Endodermal cell (in vitro differentiated cells): Measurements from ENCODE around the gene PSTPIP2. TPM values are rescaled to one million over a fixed set of nuclear protein-coding genes. Genes with fewer than 3 reads are reported as not detected.

Experiments
- DNase-seq: peaks from one replicate; pipeline ENCODE4 v3.0.0-alpha.2; 2017
- H3K27ac ChIP-seq: 2 replicates; pipeline ENCODE4 v1.5.1; 2013; ENCODE audit warnings: mild to moderate bottlenecking, low read depth, low read length, moderate library complexity
- H3K27me3 ChIP-seq: 2 replicates; pipeline ENCODE4 v1.6.1; 2013; ENCODE audit warnings: mild to moderate bottlenecking, low read length, moderate library complexity; ENCODE audit not compliant: insufficient read depth, control insufficient read depth, poor library complexity, severe bottlenecking
- H3K36me3 ChIP-seq: 2 replicates; pipeline ENCODE4 v1.7.0; 2013; ENCODE audit warnings: mild to moderate bottlenecking, low read length, moderate library complexity; ENCODE audit not compliant: control insufficient read depth, insufficient read depth
- H3K4me1 ChIP-seq: one replicate; pipeline ENCODE4 v1.7.0; 2013; ENCODE audit warnings: low read length; ENCODE audit not compliant: control insufficient read depth, insufficient read depth
- H3K4me3 ChIP-seq: 2 replicates; pipeline ENCODE4 v1.5.1; 2013; ENCODE audit warnings: mild to moderate bottlenecking, low read length, moderate library complexity
- H3K9ac ChIP-seq: 2 replicates; pipeline ENCODE4 v1.6.1; 2013; ENCODE audit warnings: mild to moderate bottlenecking, low read length, moderate library complexity; ENCODE audit not compliant: poor library complexity, severe bottlenecking; ENCODE audit errors: extremely low read depth
- H3K9me3 ChIP-seq: 2 replicates; pipeline ENCODE4 v1.6.1; 2013; ENCODE audit warnings: mild to moderate bottlenecking, low read length, moderate library complexity; ENCODE audit not compliant: control insufficient read depth
- H3K27ac Mint-ChIP-seq: 2 replicates; pipeline ENCODE4 v1.8.0; 2020; ENCODE audit warnings: mixed read lengths
- H3K27me3 Mint-ChIP-seq: 2 replicates; pipeline ENCODE4 v1.8.0; 2021; ENCODE audit warnings: mild to moderate bottlenecking, mixed read lengths; ENCODE audit not compliant: insufficient read depth
- H3K36me3 Mint-ChIP-seq: 2 replicates; pipeline ENCODE4 v1.8.0; 2020; ENCODE audit warnings: low read depth, mixed read lengths
- H3K4me1 Mint-ChIP-seq: 2 replicates; pipeline ENCODE4 v1.8.0; 2020; ENCODE audit warnings: mixed read lengths
- H3K4me3 Mint-ChIP-seq: 2 replicates; pipeline ENCODE4 v1.8.0; 2020; ENCODE audit warnings: mild to moderate bottlenecking, moderate library complexity, mixed read lengths
- H3K9me3 Mint-ChIP-seq: 2 replicates; pipeline ENCODE4 v1.8.0; 2020; ENCODE audit warnings: mild to moderate bottlenecking, mixed read lengths
- WGBS, 2 experiments: methylation state at CpG; one replicate each; pipeline versions ENCODE4 v1.1.5 to v1.1.7; 2013; ENCODE audit warnings: missing lambda C conversion rate in 2 of 2, mixed read lengths in 1 of 2; ENCODE audit not compliant: insufficient coverage in 1 of 2, insufficient read length in 1 of 2; 5-methylcytosine and 5-hydroxymethylcytosine counted together
- total RNA-seq, 2 donors: library from RNA; stranded (reverse); fragmentation: NEBNext Ultra II Directional in 1 of 2; extraction: Animal tissue kit (Norgen Biotek cat#: 25700) in 1 of 2; gene quantifications; 2 replicates in 1 of 2; 3 replicates in 1 of 2; pipeline ENCODE4 v1.2.1, GENCODE V29; 2021
- TF ChIP-seq, protein P1 (sequence below): fragments of 200-600 bp; sonication (generic); conservative IDR thresholded peaks from 2 replicates; pipeline ENCODE4 v1.5.0; 2021; ENCODE audit warnings: antibody characterized with exemption, mild to moderate bottlenecking

PSTPIP2 gene
- total RNA-seq, 2 donors from 2014 or later = 10.6 to 10.8 TPM

DNA sequence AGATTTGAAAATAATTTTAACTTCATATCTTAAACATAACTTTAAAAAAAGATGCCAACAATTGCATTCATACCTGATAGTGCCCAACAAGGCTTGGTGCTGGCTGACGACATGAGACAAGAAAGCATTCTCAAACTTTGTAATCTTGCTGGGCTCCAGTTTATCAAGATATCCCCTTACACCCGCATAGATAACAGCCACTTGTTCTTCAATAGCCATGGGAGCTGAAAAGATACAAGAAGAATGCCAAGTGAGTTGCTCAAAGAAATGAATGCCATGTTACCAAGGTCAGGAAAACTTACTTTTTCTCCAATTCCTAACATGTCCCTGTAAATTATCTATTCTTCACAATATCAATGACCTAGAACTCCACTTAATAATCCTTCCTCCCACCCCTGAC lies 12.4 kb upstream of the PSTPIP2 start:
- peaks cover 8% of the 10 kb centered on the region for H3K9me3 Mint-ChIP-seq
- DNase-seq = no peak
- H3K4me1 Mint-ChIP-seq = peaks cover 25% of the 10 kb centered on the region
- H3K27ac Mint-ChIP-seq = peak overlapping the region; percentile 93
- TF ChIP-seq, protein P1, sequence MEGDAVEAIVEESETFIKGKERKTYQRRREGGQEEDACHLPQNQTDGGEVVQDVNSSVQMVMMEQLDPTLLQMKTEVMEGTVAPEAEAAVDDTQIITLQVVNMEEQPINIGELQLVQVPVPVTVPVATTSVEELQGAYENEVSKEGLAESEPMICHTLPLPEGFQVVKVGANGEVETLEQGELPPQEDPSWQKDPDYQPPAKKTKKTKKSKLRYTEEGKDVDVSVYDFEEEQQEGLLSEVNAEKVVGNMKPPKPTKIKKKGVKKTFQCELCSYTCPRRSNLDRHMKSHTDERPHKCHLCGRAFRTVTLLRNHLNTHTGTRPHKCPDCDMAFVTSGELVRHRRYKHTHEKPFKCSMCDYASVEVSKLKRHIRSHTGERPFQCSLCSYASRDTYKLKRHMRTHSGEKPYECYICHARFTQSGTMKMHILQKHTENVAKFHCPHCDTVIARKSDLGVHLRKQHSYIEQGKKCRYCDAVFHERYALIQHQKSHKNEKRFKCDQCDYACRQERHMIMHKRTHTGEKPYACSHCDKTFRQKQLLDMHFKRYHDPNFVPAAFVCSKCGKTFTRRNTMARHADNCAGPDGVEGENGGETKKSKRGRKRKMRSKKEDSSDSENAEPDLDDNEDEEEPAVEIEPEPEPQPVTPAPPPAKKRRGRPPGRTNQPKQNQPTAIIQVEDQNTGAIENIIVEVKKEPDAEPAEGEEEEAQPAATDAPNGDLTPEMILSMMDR = no peak
- peaks cover 93% of the 10 kb centered on the region for H3K36me3 Mint-ChIP-seq
- H3K27me3 Mint-ChIP-seq = no peaks in the 10 kb centered on the region
- Histone ChIP-seq H3K27me3 (no peaks in the 10 kb centered on the region), H3K27ac (peak overlapping the region; percentile 6), H3K36me3 (peaks cover 91% of the 10 kb centered on the region), H3K9ac (no peak overlapping the region), H3K9me3 (peaks cover 4% of the 10 kb centered on the region), H3K4me3 (peak overlapping the region; percentile 44), H3K4me1 (peaks cover 4% of the 10 kb centered on the region)
- H3K4me3 Mint-ChIP-seq = no peak overlapping the region
- 55 to 66% methylated on average over 2 of the region's 2 CpGs for WGBS, 2 experiments

DNA sequence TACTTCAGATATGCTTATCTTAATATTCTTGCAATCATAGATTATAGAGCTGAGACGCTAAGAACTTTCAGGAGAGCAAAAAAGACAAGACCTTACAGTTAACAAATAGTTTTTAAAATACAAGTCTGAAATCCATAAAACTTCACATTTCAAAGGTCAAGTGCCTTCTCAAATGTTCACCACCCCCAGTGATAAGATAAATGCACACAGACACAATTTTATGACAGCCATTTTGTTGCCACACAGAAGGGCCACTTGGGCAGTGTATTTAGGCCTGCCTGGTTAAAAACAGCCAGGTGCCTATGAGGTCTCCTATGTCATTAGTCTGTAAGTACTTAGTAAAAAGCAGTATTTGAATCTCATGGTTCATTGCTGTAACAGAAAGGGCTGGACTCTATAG lies 8.1 kb upstream of the PSTPIP2 start:
- Histone ChIP-seq H3K4me3 (no peak overlapping the region), H3K36me3 (peaks cover 71% of the 10 kb centered on the region), H3K27me3 (no peaks in the 10 kb centered on the region), H3K9ac (no peak overlapping the region), H3K9me3 (no peaks in the 10 kb centered on the region), H3K27ac (no peak overlapping the region), H3K4me1 (peaks cover 4% of the 10 kb centered on the region)
- no peaks in the 10 kb centered on the region for H3K27me3 Mint-ChIP-seq
- no peak overlapping the region for H3K4me3 Mint-ChIP-seq
- H3K4me1 Mint-ChIP-seq = peaks cover 10% of the 10 kb centered on the region
- peaks cover 79% of the 10 kb centered on the region for H3K36me3 Mint-ChIP-seq
- WGBS, 2 experiments = 100% methylated on average over 1 of the region's 1 CpG; no CpG with 5 or more reads in 1 of the 2 experiments
- no peak overlapping the region for H3K27ac Mint-ChIP-seq
- TF ChIP-seq, protein P1 = no peak
- DNase-seq = no peak
- H3K9me3 Mint-ChIP-seq = no peaks in the 10 kb centered on the region

DNA sequence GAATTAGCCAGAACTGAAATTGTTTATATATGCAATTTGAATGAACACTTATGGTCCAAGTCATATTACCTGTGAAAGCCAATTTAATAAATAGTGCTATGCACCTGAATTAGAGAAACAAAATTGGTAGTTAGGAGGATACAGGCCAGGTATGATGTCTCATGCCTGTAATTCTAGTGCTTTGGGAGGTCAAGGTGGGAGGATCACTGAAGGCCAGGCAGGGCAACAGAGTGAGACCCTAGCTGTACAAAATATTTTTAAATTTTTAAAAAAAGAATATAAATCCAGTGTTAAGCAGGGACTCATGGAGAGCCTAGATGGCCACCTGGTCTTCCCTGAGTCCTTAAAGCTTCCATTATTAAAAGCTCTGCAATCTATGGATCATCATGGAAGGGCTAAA lies 7.3 kb upstream of the PSTPIP2 start:
- H3K4me1 ChIP-seq = no peaks in the 10 kb centered on the region
- H3K4me1 Mint-ChIP-seq = peaks cover 5% of the 10 kb centered on the region
- H3K36me3 ChIP-seq = peaks cover 64% of the 10 kb centered on the region
- H3K27ac ChIP-seq = no peak overlapping the region
- DNase-seq = no peak
- TF ChIP-seq, protein P1 = no peak
- no peak overlapping the region for H3K4me3 ChIP-seq
- peaks cover 70% of the 10 kb centered on the region for H3K36me3 Mint-ChIP-seq
- no peak overlapping the region for H3K27ac Mint-ChIP-seq
- H3K9me3 Mint-ChIP-seq = no peaks in the 10 kb centered on the region
- H3K27me3 Mint-ChIP-seq = no peaks in the 10 kb centered on the region
- no peak overlapping the region for H3K4me3 Mint-ChIP-seq
- H3K27me3 ChIP-seq = no peaks in the 10 kb centered on the region
- H3K9ac ChIP-seq = no peak overlapping the region
- no peaks in the 10 kb centered on the region for H3K9me3 ChIP-seq
